ENCODE results near the gene COX20. TPM values are rescaled to one million over a fixed set of nuclear protein-coding genes. Genes with fewer than 3 reads are reported as not detected.

Gene COX20
- total and polyA plus RNA-seq, 2 of the 8 experiments (the other 6 are each of a cell fraction or from before 2014, with no cell fraction given) = 17.5 to 28.8 TPM

GRCh38 chr1:244866355-244866754 is 30.9 kb downstream of the COX20 start:
- H3K79me1 ChIP-seq (ENCODE audit: low read depth, low read length) = no peaks in the 10 kb centered on the region
- H3K18ac ChIP-seq (ENCODE audit: extremely low read depth, low read length) = no peak overlapping the region
- no peaks in the 10 kb centered on the region for H3K9me3 ChIP-seq (ENCODE audit: insufficient read depth in 2 of 2, low read depth in 1 of 2, low read length in 1 of 2)
- H3K36me3 ChIP-seq (ENCODE audit: control insufficient read depth in 2 of 4, insufficient read depth in 4 of 4, low read length in 3 of 4) = peaks cover 0 to 14% (median 5%) of the 10 kb centered on the region in 4 experiments; a peak in 4 of 8 replicates
- H3K27ac ChIP-seq (ENCODE audit: low read depth, low read length) = no peak overlapping the region
- H4K20me1 ChIP-seq (replicated peaks in 1 of 2; ENCODE audit: control insufficient read depth in 1 of 2, insufficient read depth in 2 of 2, low read length in 2 of 2) = peaks cover 11 to 13% of the 10 kb centered on the region in 2 experiments
- no peak overlapping the region for H3K14ac ChIP-seq (ENCODE audit: insufficient read length)
- H3K23me2 ChIP-seq (ENCODE audit: low read depth, low read length) = peaks cover 5% of the 10 kb centered on the region
- ChIA-PET POLR2A (ENCODE audit: partially characterized antibody) (interaction anchor here (1.8 to 29.6 kb wide), 5 partner anchors 10 to 177 kb away, joined by 5 to 677 read pairs (median 139); partner anchors contain the start of gene COX20), CTCF (ENCODE audit: partially characterized antibody) (no interaction called here)
- H2AK5ac ChIP-seq (ENCODE audit: low read depth, low read length) = no peak overlapping the region
- FAIRE-seq (no peak), DNase-seq (ENCODE audit: low read depth in 1 of 2, low spot score in 2 of 2) (no peak)
- peaks cover 0 to 3% (median 1%) of the 10 kb centered on the region in 4 experiments; a peak in 3 of 7 replicates for H3K4me1 ChIP-seq (replicated peaks in 1 of 4; ENCODE audit: control insufficient read depth in 3 of 4, insufficient read depth in 4 of 4, low read length in 3 of 4)
- no peak for TF ChIP-seq JUN (IDR thresholded peaks at IDR 0.05; ENCODE audit: low read depth, low read length)
- TF ChIP-seq CREB1 (IDR thresholded peaks at IDR 0.05) = no peak
- peaks cover 23 to 30% of the 10 kb centered on the region in 2 experiments for H3K79me2 ChIP-seq (ENCODE audit: control insufficient read depth in 1 of 2, insufficient read depth in 2 of 2, low read length in 2 of 2)
- no peak overlapping the region for H3K23ac ChIP-seq (ENCODE audit: insufficient read length)
- no peak overlapping the region for H3K9ac ChIP-seq (replicated peaks in 1 of 4; ENCODE audit: extremely low read depth in 1 of 4, low read depth in 3 of 4, low read length in 3 of 4)
- H3K4me2 ChIP-seq (ENCODE audit: insufficient read depth in 1 of 2, low read depth in 2 of 2, low read length in 2 of 2) = no peak overlapping the region
- H4K8ac ChIP-seq (ENCODE audit: extremely low read depth, insufficient read depth, low read length) = no peak overlapping the region
- H4K5ac ChIP-seq (ENCODE audit: insufficient read length, low read depth, low read length) = no peak overlapping the region
- no peak overlapping the region for H3K4ac ChIP-seq (replicated peaks; ENCODE audit: insufficient read length, low read depth, low read length)
- no peak overlapping the region for H2AFZ ChIP-seq (ENCODE audit: low read length)
- H2BK5ac ChIP-seq (ENCODE audit: low read depth, low read length) = no peak overlapping the region
- no peak overlapping the region for H3K4me3 ChIP-seq (ENCODE audit: extremely low read depth in 1 of 4, insufficient read depth in 2 of 4, low read depth in 3 of 4, low read length in 4 of 4)
- no peak overlapping the region for H2BK12ac ChIP-seq (ENCODE audit: low read depth, low read length)
- no peak overlapping the region for H2BK120ac ChIP-seq (replicated peaks; ENCODE audit: low read depth, low read length)
- H3K56ac ChIP-seq (replicated peaks; ENCODE audit: insufficient read length, low read depth, low read length) = no peak overlapping the region
- no peak overlapping the region for H2BK20ac ChIP-seq (ENCODE audit: low read length)
- no peak overlapping the region for H2BK15ac ChIP-seq (ENCODE audit: low read length)
- H3K27me3 ChIP-seq (replicated peaks in 1 of 4; ENCODE audit: control insufficient read depth in 3 of 4, extremely low read depth in 1 of 4, insufficient read depth in 3 of 4, low read length in 3 of 4) = no peaks in the 10 kb centered on the region
- no peak overlapping the region for H4K91ac ChIP-seq (replicated peaks; ENCODE audit: insufficient read length, low read length)
- 75% methylated on average over 1 of the region's 1 CpG; no CpG with 5 or more reads in 1 of the 2 experiments for whole genome bisulfite sequencing, 2 experiments (ENCODE audit: extremely low coverage in 1 of 2, insufficient coverage in 1 of 2, insufficient read length in 1 of 2, insufficient replicate concordance in 2 of 2, low coverage in 1 of 2, low lambda C conversion rate in 2 of 2, missing lambda C conversion rate in 1 of 2)

Measured in H1 (cell line).